SK-N-SH (cell line): Measurements from ENCODE around the gene PSENEN. TPM values are rescaled to one million over a fixed set of nuclear protein-coding genes. Genes with fewer than 3 reads are reported as not detected.

Source experiments
- CTCF ChIA-PET: fragments of 300-600, 350-600 bp; formaldehyde crosslinking; extraction: SDS; loops from one replicate; lab custom pipeline; 2021; lab: Yijun Ruan, JAX
- POLR2A ChIA-PET: fragments of 350-600 bp; sonication (Branson Sonifier 250); formaldehyde crosslinking; extraction: SDS; loops from one replicate; lab custom pipeline; 2020; ENCODE audit warnings: antibody characterized with exemption, inconsistent platforms; lab: Yijun Ruan, JAX
- DNase-seq: peaks from one replicate; pipeline ENCODE4 v3.0.0; 2012
- H2AFZ ChIP-seq: fragments of 200-600 bp; sonication (generic); 2 replicates; pipeline ENCODE4 v1.8.1; 2016; ENCODE audit warnings: antibody characterized with exemption, mild to moderate bottlenecking, low read depth
- H3F3A ChIP-seq: fragments of 200-600 bp; sonication (generic); replicated peaks from 2 replicates; pipeline ENCODE3; 2016; ENCODE audit warnings: antibody characterized with exemption, mild to moderate bottlenecking; ENCODE audit not compliant: insufficient read depth
- H3K27ac ChIP-seq, 2 experiments: fragments of 200-500 bp in 1 of 2; fragments of 200-600 bp in 1 of 2; sonication (Bioruptor generic) in 1 of 2; sonication (generic), shearing (Covaris generic) in 1 of 2; 2 replicates each; pipeline versions ENCODE4 v1.5.1 to v1.6.1; 2014 to 2016; ENCODE audit warnings: low read depth in 2 of 2, inconsistent platforms in 1 of 2, low read length in 1 of 2, mild to moderate bottlenecking in 1 of 2, mixed read lengths in 1 of 2
- H3K27me3 ChIP-seq: fragments of 200-600 bp; sonication (generic), shearing (Covaris generic); 2 replicates; pipeline ENCODE4 v1.6.1; 2016; ENCODE audit warnings: mixed run types; ENCODE audit not compliant: insufficient read depth
- H3K36me3 ChIP-seq, 2 experiments: fragments of 200-500 bp in 1 of 2; fragments of 200-600 bp in 1 of 2; sonication (Bioruptor generic) in 1 of 2; sonication (generic) in 1 of 2; replicated peaks in 1 of 2; 2 replicates each; pipeline versions ENCODE3 to v1.5.1; 2014 to 2016; ENCODE audit warnings: low read length in 1 of 2, mild to moderate bottlenecking in 1 of 2; ENCODE audit not compliant: insufficient read depth in 2 of 2, control insufficient read depth in 1 of 2
- H3K4me1 ChIP-seq, 2 experiments: fragments of 200-500 bp in 1 of 2; fragments of 200-600 bp in 1 of 2; sonication (Bioruptor generic) in 1 of 2; sonication (generic), shearing (Covaris generic) in 1 of 2; 2 replicates each; pipeline versions ENCODE4 v1.5.1 to v1.6.1; 2014 to 2016; ENCODE audit warnings: low read depth in 1 of 2, low read length in 1 of 2, mixed run types in 1 of 2; ENCODE audit not compliant: insufficient read depth in 2 of 2, control insufficient read depth in 1 of 2
- H3K4me2 ChIP-seq: fragments of 200-600 bp; sonication (generic), shearing (Covaris generic); 2 replicates; pipeline ENCODE4 v1.6.1; 2017; ENCODE audit warnings: mixed run types
- H3K4me3 ChIP-seq, 2 experiments: fragments of 200-500 bp in 1 of 2; fragments of 200-600 bp in 1 of 2; sonication (Bioruptor generic) in 1 of 2; sonication (generic), shearing (Covaris generic) in 1 of 2; 2 replicates each; pipeline versions ENCODE4 v1.5.1 to v1.8.1; 2014 to 2016; ENCODE audit warnings: low read depth in 2 of 2, inconsistent platforms in 1 of 2, low read length in 1 of 2, mild to moderate bottlenecking in 1 of 2, mixed read lengths in 1 of 2, moderate library complexity in 1 of 2
- H3K79me2 ChIP-seq: fragments of 200-600 bp; sonication (generic); 2 replicates; pipeline ENCODE4 v1.8.1; 2017; ENCODE audit warnings: mild to moderate bottlenecking; ENCODE audit not compliant: insufficient read depth
- H3K9ac ChIP-seq: fragments of 200-600 bp; sonication (generic); 2 replicates; pipeline ENCODE4 v1.6.1; 2017; ENCODE audit warnings: mixed run types
- H3K9me2 ChIP-seq: fragments of 200-600 bp; sonication (generic); 2 replicates; pipeline ENCODE4 v1.6.1; 2017; ENCODE audit warnings: mixed run types
- H3K9me3 ChIP-seq: fragments of 200-600 bp; sonication (generic); 2 replicates; pipeline ENCODE4 v1.6.1; 2017; ENCODE audit warnings: mixed run types, mild to moderate bottlenecking, moderate library complexity
- H4K20me1 ChIP-seq: fragments of 200-600 bp; sonication (generic); 2 replicates; pipeline ENCODE4 v1.6.1; 2017; ENCODE audit warnings: mild to moderate bottlenecking, mixed run types; ENCODE audit not compliant: insufficient read depth
- CHD2 ChIP-seq: fragments of 150-350 bp; IDR thresholded peaks from 2 replicates; pipeline ENCODE4 v1.6.1; 2018; ENCODE audit warnings: low read length; ENCODE audit not compliant: partially characterized antibody
- ELF1 ChIP-seq: IDR thresholded peaks from 2 replicates; pipeline ENCODE4 v1.4.0; 2012
- EZH2phosphoT487 ChIP-seq: fragments of 200-600 bp; sonication (generic); IDR thresholded peaks from 2 replicates; pipeline ENCODE4 v1.6.1; 2017; ENCODE audit warnings: low read depth, mixed run types, mild to moderate bottlenecking, antibody characterized with exemption, moderate library complexity, borderline replicate concordance
- FOSL2 ChIP-seq: IDR thresholded peaks from 2 replicates; pipeline ENCODE4 v1.4.0; 2012; ENCODE audit warnings: low read depth, mild to moderate bottlenecking, moderate library complexity, borderline replicate concordance
- FOXJ3 ChIP-seq: sonication (generic); formaldehyde crosslinking; IDR thresholded peaks from 2 replicates; pipeline ENCODE4 v1.5.1; 2020; ENCODE audit warnings: mild to moderate bottlenecking, missing genetic modification reagents
- FOXM1 ChIP-seq: IDR thresholded peaks from 2 replicates; pipeline ENCODE4 v1.4.0; 2012; ENCODE audit warnings: low read depth, mild to moderate bottlenecking
- GABPA ChIP-seq: IDR thresholded peaks from 2 replicates; pipeline ENCODE4 v1.4.0; 2012; ENCODE audit warnings: low read depth, mild to moderate bottlenecking
- JUND ChIP-seq: IDR thresholded peaks from 2 replicates; pipeline ENCODE4 v1.4.0; 2012
- MXI1 ChIP-seq: IDR thresholded peaks from 2 replicates; pipeline ENCODE4 v1.6.1; 2012; ENCODE audit warnings: mild to moderate bottlenecking, low read depth, low read length, improper control_type of control experiment
- POLR2AphosphoS5 ChIP-seq: IDR thresholded peaks from 2 replicates; pipeline ENCODE4 v1.6.1; 2012; ENCODE audit warnings: low read depth, low read length
- RFX5 ChIP-seq: IDR thresholded peaks from 2 replicates; pipeline ENCODE4 v1.6.1; 2012; ENCODE audit warnings: mild to moderate bottlenecking, improper control_type of control experiment, low read length
- SIN3A ChIP-seq: IDR thresholded peaks from 2 replicates; pipeline ENCODE4 v1.6.1; 2012; ENCODE audit warnings: low read depth, mild to moderate bottlenecking, low read length, moderate library complexity, borderline replicate concordance
- TCF12 ChIP-seq: IDR thresholded peaks from 2 replicates; pipeline ENCODE4 v1.4.0; 2012
- WGBS: methylation state at CpG from one replicate; pipeline ENCODE4 v1.1.6; 2017; ENCODE audit warnings: low lambda C conversion rate; 5-methylcytosine and 5-hydroxymethylcytosine counted together
- polyA plus RNA-seq, 3 experiments: library from polyadenylated mRNA; depleted of rRNA; stranded (reverse); fragments of >200 nt; gene quantifications; 2 replicates each; pipeline ENCODE4 v1.2.3, GENCODE V29; 2012
- TF ChIP-seq, protein P1 (sequence below): fragments of 200-600 bp; sonication (generic); IDR thresholded peaks from 2 replicates; pipeline ENCODE4 v1.6.1; 2017; ENCODE audit warnings: antibody characterized with exemption, mild to moderate bottlenecking, moderate library complexity
- TF ChIP-seq, protein P2 (sequence below): IDR thresholded peaks from 2 replicates; pipeline ENCODE4 v1.4.0; 2012; ENCODE audit warnings: low read depth, borderline replicate concordance
- TF ChIP-seq, protein P3 (sequence below): IDR thresholded peaks from 2 replicates; pipeline ENCODE4 v1.4.0; 2012; ENCODE audit warnings: low read depth

PSENEN gene
- polyA plus RNA-seq, 1 of the 3 experiments (the other 2 are of a cell fraction): 99.2 TPM

DNA sequence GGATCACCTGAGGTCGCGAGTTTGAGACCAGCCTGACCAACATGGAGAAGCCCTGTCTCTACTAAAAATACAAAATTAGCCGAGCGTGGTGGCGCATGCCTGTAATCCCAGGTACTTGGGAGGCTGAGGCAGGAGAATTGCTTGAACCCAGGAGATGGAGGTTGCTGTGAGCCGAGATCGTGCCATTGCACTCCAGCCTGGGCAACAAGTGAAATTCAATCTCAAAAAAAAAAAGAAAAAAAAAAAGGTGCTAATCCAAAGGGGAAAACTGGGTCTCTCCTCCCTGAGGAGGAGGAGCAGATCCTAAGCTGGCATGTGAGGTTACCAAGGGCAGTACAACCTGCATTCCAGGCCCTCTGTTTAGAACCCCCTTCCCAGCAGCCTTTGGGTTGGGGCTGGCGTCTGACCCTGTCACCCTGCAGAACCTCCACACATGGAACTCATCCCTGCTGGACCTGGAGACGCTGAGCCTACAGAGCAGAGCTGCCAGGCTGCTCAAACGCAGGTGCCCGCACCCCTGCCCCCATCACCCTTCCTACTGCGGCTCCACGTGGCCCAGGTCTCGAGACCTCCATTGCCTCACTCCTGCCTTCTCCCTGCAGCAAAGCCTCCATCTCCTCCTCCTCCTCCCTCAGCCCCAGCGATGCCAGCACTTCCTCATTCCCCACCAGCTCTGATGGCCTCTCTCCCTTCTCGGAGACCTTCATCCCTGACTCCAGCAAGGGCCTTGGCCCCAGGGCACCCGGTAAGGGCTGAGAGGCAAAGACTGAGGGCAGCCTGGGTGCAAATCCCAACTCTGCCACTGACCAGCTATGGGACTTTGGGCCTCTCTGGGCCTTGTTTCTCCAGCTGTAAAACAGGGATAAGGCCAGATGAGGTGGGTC lies 19.2 kb downstream of the PSENEN start:
- Histone ChIP-seq H3K27me3 (no peaks in the 10 kb centered on the region), H3K4me1 (peaks cover 0 to 2% of the 10 kb centered on the region in 2 experiments; a peak in 1 of 4 replicates), H3K9me2 (no peaks in the 10 kb centered on the region), H3F3A (no peaks in the 10 kb centered on the region), H3K27ac (no peak overlapping the region), H3K4me2 (no peak overlapping the region), H2AFZ (no peak overlapping the region), H3K9ac (no peak overlapping the region), H3K4me3 (no peak overlapping the region), H3K36me3 (peaks cover 9 to 28% of the 10 kb centered on the region in 2 experiments), H3K79me2 (peaks cover 13% of the 10 kb centered on the region), H3K9me3 (no peaks in the 10 kb centered on the region), H4K20me1 (no peaks in the 10 kb centered on the region)
- 94% methylated on average over 17 of the region's 17 CpGs for WGBS
- CTCF ChIA-PET: interaction anchor here (1.1 kb wide), 1 partner anchor 11 kb away, joined by 3 read pairs; no protein-coding TSS in a partner anchor
- no peak for TF ChIP-seq FOXJ3 (CRISPR knock-in tag)
- no peak for TF ChIP-seq TCF12
- TF ChIP-seq EZH2phosphoT487: no peak
- TF ChIP-seq, protein P1, sequence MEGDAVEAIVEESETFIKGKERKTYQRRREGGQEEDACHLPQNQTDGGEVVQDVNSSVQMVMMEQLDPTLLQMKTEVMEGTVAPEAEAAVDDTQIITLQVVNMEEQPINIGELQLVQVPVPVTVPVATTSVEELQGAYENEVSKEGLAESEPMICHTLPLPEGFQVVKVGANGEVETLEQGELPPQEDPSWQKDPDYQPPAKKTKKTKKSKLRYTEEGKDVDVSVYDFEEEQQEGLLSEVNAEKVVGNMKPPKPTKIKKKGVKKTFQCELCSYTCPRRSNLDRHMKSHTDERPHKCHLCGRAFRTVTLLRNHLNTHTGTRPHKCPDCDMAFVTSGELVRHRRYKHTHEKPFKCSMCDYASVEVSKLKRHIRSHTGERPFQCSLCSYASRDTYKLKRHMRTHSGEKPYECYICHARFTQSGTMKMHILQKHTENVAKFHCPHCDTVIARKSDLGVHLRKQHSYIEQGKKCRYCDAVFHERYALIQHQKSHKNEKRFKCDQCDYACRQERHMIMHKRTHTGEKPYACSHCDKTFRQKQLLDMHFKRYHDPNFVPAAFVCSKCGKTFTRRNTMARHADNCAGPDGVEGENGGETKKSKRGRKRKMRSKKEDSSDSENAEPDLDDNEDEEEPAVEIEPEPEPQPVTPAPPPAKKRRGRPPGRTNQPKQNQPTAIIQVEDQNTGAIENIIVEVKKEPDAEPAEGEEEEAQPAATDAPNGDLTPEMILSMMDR: no peak
- TF ChIP-seq, protein P2, sequence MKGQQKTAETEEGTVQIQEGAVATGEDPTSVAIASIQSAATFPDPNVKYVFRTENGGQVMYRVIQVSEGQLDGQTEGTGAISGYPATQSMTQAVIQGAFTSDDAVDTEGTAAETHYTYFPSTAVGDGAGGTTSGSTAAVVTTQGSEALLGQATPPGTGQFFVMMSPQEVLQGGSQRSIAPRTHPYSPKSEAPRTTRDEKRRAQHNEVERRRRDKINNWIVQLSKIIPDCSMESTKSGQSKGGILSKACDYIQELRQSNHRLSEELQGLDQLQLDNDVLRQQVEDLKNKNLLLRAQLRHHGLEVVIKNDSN: no peak
- TF ChIP-seq FOSL2: no peak
- TF ChIP-seq FOXM1: no peak
- TF ChIP-seq, protein P3, sequence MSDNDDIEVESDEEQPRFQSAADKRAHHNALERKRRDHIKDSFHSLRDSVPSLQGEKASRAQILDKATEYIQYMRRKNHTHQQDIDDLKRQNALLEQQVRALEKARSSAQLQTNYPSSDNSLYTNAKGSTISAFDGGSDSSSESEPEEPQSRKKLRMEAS: no peak
- TF ChIP-seq MXI1: no peak
- TF ChIP-seq CHD2: no peak
- no peak for TF ChIP-seq RFX5
- TF ChIP-seq ELF1: no peak
- TF ChIP-seq JUND: no peak
- no peak for TF ChIP-seq GABPA
- TF ChIP-seq POLR2AphosphoS5: no peak
- TF ChIP-seq SIN3A: no peak
- no peak for DNase-seq
- POLR2A ChIA-PET: interaction anchor here (1.0 to 1.5 kb wide), 3 partner anchors 8 to 24 kb away, joined by 3 read pairs; partner anchors contain the start of genes PSENEN and U2AF1L4
